Ascending aorta (tissue), 2 donors: ENCODE measurements around the gene FGF10. TPM values are rescaled to one million over a fixed set of nuclear protein-coding genes. Genes with fewer than 3 reads are reported as not detected.

ENCODE experiments used
- DNase-seq, 2 donors: peaks; one replicate each; pipeline ENCODE4 v3.0.0-alpha.2; 2019; ENCODE audit warnings: low spot score in 2 of 2
- H3K27ac ChIP-seq, 2 donors: fragments of 200-600 bp; sonication (generic); one replicate each; pipeline ENCODE4 v1.5.1; 2016 to 2017; ENCODE audit warnings: mild to moderate bottlenecking in 1 of 2
- H3K27me3 ChIP-seq: fragments of 200-600 bp; sonication (generic); one replicate; pipeline ENCODE4 v1.5.1; 2017
- H3K36me3 ChIP-seq, 2 donors: fragments of 200-600 bp; sonication (generic); one replicate each; pipeline ENCODE4 v1.5.1; 2016
- H3K4me1 ChIP-seq, 2 donors: fragments of 200-600 bp; sonication (generic); one replicate each; pipeline ENCODE4 v1.5.1; 2016 to 2017; ENCODE audit warnings: mild to moderate bottlenecking in 1 of 2
- H3K4me3 ChIP-seq, 2 donors: fragments of 200-600 bp; sonication (generic); one replicate each; pipeline ENCODE4 v1.5.1; 2016 to 2017; ENCODE audit warnings: mild to moderate bottlenecking in 1 of 2
- H3K9me3 ChIP-seq, 2 donors: fragments of 200-600 bp; sonication (generic); one replicate each; pipeline ENCODE4 v1.5.1; 2016
- intact Hi-C: fragments of 100-400 bp; cut with DNase I; formaldehyde crosslinking; loops from one replicate; pipeline ENCODE4 v1.15.1; 2023
- total RNA-seq: library from RNA; depleted of rRNA; stranded (reverse); fragments of >200 nt; gene quantifications from one replicate; pipeline ENCODE4 v1.1.0, GENCODE V29; 2016
- TF ChIP-seq, protein P1 (sequence below), 3 experiments: fragments of 200-600 bp in 2 of 3; fragments of 450-650 bp in 1 of 3; sonication (generic) in 2 of 3; IDR thresholded peaks; one replicate each; pipeline ENCODE4 v1.5.1; 2016 to 2019; ENCODE audit warnings: antibody characterized with exemption in 3 of 3, mild to moderate bottlenecking in 1 of 3, moderate library complexity in 1 of 3

The FGF10 gene
- total RNA-seq, 1 donor from 2014 or later, result 7.5 TPM

DNA sequence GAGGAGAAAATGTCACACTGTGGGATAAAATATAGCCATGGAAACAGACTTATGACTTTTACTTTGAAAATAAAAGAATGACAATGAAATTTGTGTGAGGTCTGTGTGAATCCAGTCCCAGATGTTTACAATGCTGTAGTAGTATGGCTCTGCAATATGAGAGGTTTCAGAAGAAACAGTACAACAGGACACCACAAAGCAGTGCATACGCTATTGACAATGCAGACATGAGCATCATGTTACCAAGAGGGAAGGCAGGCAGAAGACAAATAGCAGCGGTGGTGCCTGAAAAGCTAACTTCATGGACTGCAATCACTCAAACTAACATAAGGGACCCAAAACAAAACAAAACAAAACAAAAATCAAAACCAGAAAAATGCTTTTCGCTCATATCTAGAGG lies 1.8 kb downstream of the FGF10 start:
- Histone ChIP-seq H3K9me3 (no peaks in the 10 kb centered on the region), H3K4me3 (peak overlapping the region; percentile 54 to 69), H3K27me3 (no peaks in the 10 kb centered on the region), H3K36me3 (no peaks in the 10 kb centered on the region), H3K27ac (no peak overlapping the region), H3K4me1 (no peaks in the 10 kb centered on the region)
- intact Hi-C loops, result no loop called here
- DNase-seq, result no peak
- TF ChIP-seq, protein P1, sequence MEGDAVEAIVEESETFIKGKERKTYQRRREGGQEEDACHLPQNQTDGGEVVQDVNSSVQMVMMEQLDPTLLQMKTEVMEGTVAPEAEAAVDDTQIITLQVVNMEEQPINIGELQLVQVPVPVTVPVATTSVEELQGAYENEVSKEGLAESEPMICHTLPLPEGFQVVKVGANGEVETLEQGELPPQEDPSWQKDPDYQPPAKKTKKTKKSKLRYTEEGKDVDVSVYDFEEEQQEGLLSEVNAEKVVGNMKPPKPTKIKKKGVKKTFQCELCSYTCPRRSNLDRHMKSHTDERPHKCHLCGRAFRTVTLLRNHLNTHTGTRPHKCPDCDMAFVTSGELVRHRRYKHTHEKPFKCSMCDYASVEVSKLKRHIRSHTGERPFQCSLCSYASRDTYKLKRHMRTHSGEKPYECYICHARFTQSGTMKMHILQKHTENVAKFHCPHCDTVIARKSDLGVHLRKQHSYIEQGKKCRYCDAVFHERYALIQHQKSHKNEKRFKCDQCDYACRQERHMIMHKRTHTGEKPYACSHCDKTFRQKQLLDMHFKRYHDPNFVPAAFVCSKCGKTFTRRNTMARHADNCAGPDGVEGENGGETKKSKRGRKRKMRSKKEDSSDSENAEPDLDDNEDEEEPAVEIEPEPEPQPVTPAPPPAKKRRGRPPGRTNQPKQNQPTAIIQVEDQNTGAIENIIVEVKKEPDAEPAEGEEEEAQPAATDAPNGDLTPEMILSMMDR (IDR thresholded peaks at IDR 0.05), result no peak

DNA sequence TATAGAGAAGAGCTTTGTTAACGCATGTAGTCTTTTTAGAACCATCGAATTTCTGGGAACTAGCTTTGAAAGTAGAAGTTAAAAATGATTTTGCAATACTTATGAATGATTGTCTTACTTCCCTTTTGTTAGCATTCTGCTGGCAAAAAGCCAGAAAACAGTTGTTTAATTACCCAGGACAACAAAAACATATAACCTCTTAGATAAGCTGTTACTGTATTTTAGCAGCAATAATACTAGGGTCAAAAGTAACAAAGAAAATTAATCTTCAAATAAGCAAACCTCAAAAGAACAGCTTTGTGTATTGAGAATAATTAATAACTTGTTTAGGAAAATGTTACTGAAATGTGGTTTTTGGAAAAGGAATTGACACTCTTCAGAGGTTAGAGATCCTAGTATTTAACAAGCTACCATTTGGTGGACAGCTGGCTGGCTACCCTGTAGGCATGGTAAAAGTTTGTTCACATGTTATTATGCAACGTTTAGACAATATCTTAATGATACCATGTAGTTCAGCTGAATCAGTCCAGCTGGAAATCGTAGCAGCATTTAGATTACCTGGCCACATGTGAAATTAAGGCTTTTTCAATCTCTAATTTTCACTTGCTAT lies 3.8 kb downstream of the FGF10 start:
- no peaks in the 10 kb centered on the region for H3K36me3 ChIP-seq
- H3K27me3 ChIP-seq, result no peaks in the 10 kb centered on the region
- no peak overlapping the region for H3K4me3 ChIP-seq
- H3K27ac ChIP-seq, result no peak overlapping the region
- H3K4me1 ChIP-seq, result no peaks in the 10 kb centered on the region
- no peak for DNase-seq
- no peaks in the 10 kb centered on the region for H3K9me3 ChIP-seq
- intact Hi-C loops, result no loop called here
- TF ChIP-seq, protein P1 (IDR thresholded peaks at IDR 0.05), result no peak

DNA sequence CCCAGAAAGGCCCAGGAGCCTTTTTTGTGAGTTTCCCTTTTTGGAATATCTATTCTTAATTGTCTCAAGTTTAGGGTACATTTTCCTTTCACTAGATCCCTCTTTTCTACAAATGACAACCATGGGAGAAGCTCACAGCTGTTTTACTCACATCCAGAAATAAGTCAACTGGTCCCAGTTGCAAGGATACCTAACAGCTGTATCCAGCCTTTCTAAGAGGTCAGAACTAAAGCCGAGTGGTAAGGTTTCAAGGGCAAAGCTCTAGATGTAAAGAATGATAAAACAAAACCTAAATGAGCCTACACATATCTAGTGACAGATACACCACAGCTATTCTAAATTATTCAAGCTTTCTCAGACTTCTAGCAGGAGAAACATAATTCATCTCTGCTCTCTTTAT lies 4.4 kb downstream of the FGF10 start:
- intact Hi-C loops, result no loop called here
- no peak overlapping the region for H3K4me3 ChIP-seq
- H3K27me3 ChIP-seq, result no peaks in the 10 kb centered on the region
- no peaks in the 10 kb centered on the region for H3K9me3 ChIP-seq
- TF ChIP-seq, protein P1 (IDR thresholded peaks at IDR 0.05), result no peak
- H3K36me3 ChIP-seq, result no peaks in the 10 kb centered on the region
- no peaks in the 10 kb centered on the region for H3K4me1 ChIP-seq
- no peak for DNase-seq
- H3K27ac ChIP-seq, result no peak overlapping the region

DNA sequence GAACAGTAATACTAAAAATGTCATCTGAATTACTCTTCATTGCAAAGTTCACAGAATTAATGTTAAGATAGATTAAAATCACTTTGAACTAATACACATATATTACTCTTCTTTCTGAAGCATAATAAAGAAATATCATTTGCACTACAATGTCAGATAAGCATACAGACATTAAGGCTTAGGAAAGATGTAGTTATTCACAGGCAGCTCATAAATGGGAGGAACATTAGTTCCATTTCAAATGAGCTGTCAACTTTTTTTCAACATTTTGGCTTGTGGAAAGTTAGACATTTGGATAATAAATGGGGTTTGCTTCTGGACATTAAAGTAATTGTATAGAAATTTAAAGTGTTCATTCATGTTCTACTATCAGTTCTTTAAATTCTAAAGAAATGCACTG lies 6.3 kb downstream of the FGF10 start:
- H3K27ac ChIP-seq, result no peak overlapping the region
- H3K4me1 ChIP-seq, result no peaks in the 10 kb centered on the region
- TF ChIP-seq, protein P1 (IDR thresholded peaks at IDR 0.05), result no peak
- H3K27me3 ChIP-seq, result no peaks in the 10 kb centered on the region
- no peaks in the 10 kb centered on the region for H3K9me3 ChIP-seq
- no peak for DNase-seq
- H3K36me3 ChIP-seq, result no peaks in the 10 kb centered on the region
- no peak overlapping the region for H3K4me3 ChIP-seq
- intact Hi-C loops, result no loop called here

DNA sequence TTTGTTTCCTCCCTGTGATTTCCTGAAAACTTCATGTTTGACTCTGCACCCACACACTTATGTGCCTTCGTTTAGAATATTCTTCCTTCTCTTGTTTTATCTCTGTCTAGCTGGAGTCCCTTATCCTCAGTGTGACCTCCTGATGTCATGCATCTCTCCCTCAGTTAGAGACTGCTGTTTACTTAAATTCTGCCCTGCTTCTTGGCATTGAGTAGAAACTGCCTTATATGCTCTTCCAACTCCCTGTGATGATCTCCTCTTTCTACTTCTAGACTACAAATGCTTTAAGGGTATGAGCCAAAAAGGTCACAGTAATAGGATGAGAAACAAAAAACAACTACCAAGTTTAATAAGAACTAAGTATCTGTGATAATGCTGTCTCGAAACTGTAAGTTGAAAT lies 12.2 kb downstream of the FGF10 start:
- no peak overlapping the region for H3K4me3 ChIP-seq
- no peak for DNase-seq
- no peaks in the 10 kb centered on the region for H3K9me3 ChIP-seq
- H3K27me3 ChIP-seq, result no peaks in the 10 kb centered on the region
- TF ChIP-seq, protein P1 (IDR thresholded peaks at IDR 0.05), result no peak
- H3K36me3 ChIP-seq, result no peaks in the 10 kb centered on the region
- H3K4me1 ChIP-seq, result no peaks in the 10 kb centered on the region
- intact Hi-C loops, result no loop called here
- H3K27ac ChIP-seq, result no peak overlapping the region

DNA sequence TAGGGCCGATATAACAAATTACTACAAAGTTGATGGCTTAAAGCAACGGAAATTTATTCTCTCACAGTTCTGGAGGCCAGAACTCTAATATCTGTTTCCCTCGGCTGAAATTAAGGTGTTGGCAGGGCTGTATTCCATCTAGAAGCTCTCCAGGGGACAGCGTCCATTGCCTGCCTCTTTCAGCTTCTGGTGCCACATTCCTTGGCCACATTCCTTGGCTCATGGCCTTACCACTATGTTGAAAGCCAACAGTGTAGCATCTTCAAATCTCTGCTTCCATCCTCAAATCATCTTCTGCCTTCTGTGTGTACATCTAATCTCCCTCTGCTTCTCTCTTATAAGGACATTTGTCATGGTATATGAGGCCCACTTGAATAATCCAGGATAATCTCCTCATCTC lies 17.2 kb downstream of the FGF10 start:
- no peaks in the 10 kb centered on the region for H3K27me3 ChIP-seq
- TF ChIP-seq, protein P1 (IDR thresholded peaks at IDR 0.05), result no peak
- no peak for DNase-seq
- intact Hi-C loops, result no loop called here
- no peak overlapping the region for H3K27ac ChIP-seq
- no peaks in the 10 kb centered on the region for H3K4me1 ChIP-seq
- no peaks in the 10 kb centered on the region for H3K36me3 ChIP-seq
- H3K9me3 ChIP-seq, result no peaks in the 10 kb centered on the region
- no peak overlapping the region for H3K4me3 ChIP-seq
